ENCODE measurements around the gene ADCY10.
"Not testable (repeated sequence)": the region's sequence is repeated elsewhere in the genome, so short reads cannot be mapped to it uniquely, and the experiment has no call there.

The ADCY10 gene

GRCh38 chr1:167812972-167813371, 101.0 kb downstream of the ADCY10 start:
- no peak for DNase-seq (ENCODE audit: low read depth)

DNA sequence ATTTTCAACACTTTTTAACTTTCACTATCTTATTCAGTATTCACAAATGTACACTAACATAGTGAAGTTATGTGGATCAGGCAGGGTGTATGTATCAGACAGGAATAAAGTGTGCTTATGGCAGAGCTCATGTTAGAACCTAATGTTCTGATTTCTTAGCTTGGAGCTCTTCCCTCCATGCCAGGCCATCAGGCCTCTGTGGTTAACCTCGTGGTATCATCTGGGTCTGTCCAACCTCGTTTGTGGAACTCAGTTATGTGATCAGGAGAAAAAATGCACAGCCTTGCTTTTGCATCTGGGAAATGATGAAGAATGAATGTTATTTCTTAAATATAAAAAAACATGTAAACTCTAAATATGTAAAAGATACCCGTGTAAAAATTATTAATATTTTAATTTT, 105.2 kb downstream of the ADCY10 start:
- DNase-seq (ENCODE audit: low read depth) = no peak

DNA sequence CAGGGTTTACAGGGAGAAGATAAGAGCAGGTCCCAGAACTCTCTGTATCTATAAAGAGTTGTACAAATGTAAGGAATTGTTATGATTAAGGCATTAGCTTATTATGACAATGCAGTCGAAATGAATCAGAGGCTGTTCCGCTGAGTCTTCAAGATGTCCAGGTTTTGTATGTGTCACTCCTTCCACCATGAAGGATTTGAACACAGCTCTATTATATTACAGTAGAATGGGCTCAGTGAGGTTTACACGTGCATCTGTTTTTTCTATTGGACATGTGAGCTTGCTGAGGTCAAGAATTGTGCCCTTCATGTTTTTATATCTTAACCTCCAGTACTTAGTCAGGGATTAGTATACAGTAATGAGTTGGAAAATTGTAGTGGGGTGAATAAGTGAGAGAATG, 105.8 kb downstream of the ADCY10 start:
- DNase-seq (ENCODE audit: low read depth) = no peak

- DNase-seq (ENCODE audit: low read depth) = not testable (repeated sequence)
These were observed 107.3 kb downstream of the ADCY10 start for GRCh38 chr1:167806676-167807075.

- not testable (repeated sequence) for DNase-seq (ENCODE audit: low read depth)
These were observed 107.7 kb downstream of the ADCY10 start for GRCh38 chr1:167806235-167806634.

- no peak for DNase-seq (ENCODE audit: low read depth)
These were observed 108.8 kb downstream of the ADCY10 start for GRCh38 chr1:167805041-167805556.

DNA sequence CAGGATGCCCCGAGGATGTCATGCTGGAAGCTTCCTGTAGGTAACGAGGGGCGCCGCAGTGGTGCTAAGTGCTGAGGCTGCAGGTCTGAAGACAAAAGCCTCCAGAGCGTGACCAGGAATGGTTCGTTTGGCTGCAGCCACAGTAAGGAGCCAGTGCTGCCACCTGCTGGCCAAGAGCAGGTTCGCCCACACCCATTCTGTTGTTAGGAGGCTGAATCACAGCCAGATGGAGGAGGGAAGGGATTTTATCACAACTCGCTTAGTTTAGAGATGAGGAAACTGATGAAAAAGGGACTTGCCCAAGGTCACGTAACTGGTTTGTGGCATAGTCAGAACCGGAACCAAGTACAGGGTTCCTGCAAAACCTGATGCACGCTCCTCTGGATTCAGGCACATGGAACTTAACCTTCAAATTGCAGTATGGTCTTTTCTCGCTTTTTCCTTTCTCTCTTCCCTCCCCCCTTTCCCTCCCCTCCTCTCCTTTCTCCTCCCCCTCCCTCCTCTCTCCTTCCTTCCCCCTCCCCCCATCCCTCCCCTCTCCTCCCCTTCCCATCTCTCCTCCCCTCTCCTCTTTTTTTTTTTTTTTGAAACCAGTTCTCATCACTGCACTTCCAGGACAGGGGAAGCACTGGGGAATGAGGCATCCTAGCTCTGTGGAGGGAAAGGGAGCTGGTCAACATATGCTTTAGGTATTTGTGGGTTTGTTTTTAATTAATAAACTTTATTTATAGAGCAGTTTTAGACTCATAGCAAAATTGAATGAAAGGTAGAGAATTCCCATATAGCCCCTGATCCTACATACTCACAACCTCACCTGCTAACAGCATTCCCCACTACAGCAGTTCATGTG, 110.4 kb downstream of the ADCY10 start:
- DNase-seq (ENCODE audit: low read depth) = peak; percentile 74

DNA sequence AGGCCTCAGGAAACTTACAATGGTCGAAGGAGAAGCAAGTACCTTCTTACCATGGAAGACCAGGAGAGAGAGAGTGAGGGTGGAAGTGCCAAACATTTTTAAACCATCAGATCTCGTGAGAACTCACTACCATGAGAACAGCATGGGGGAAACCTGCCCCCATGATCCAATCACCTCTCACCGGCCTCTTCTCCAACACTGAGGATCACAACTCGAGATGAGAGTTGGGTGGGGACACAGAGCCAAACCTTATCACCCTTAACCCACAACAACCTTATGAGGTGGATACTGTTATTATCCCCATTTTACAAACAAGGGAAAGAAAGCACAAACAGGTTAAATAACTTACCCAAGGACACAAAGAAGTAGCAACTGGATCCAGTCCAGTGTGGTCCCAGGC, 111.7 kb downstream of the ADCY10 start:
- DNase-seq (ENCODE audit: low read depth) = no peak

- no peak for DNase-seq (ENCODE audit: low read depth)
These were observed 113.7 kb downstream of the ADCY10 start for GRCh38 chr1:167800251-167800650.

GRCh38 chr1:167799747-167800146, 114.2 kb downstream of the ADCY10 start:
- no peak for DNase-seq (ENCODE audit: low read depth)

- no peak for DNase-seq (ENCODE audit: low read depth)
These were observed 115.0 kb downstream of the ADCY10 start for GRCh38 chr1:167798952-167799351.

GRCh38 chr1:167797015-167797414, 116.9 kb downstream of the ADCY10 start:
- no peak for DNase-seq (ENCODE audit: low read depth)

- DNase-seq (ENCODE audit: low read depth) = no peak
These were observed 117.9 kb downstream of the ADCY10 start for GRCh38 chr1:167795810-167796740.

- no peak for DNase-seq (ENCODE audit: low read depth)
These were observed 119.9 kb downstream of the ADCY10 start for GRCh38 chr1:167794043-167794442.

- no peak for DNase-seq (ENCODE audit: low read depth)
These were observed 121.8 kb downstream of the ADCY10 start for GRCh38 chr1:167792188-167792565.

- no peak for DNase-seq (ENCODE audit: low read depth)
These were observed 122.4 kb downstream of the ADCY10 start for GRCh38 chr1:167791281-167792187.

DNA sequence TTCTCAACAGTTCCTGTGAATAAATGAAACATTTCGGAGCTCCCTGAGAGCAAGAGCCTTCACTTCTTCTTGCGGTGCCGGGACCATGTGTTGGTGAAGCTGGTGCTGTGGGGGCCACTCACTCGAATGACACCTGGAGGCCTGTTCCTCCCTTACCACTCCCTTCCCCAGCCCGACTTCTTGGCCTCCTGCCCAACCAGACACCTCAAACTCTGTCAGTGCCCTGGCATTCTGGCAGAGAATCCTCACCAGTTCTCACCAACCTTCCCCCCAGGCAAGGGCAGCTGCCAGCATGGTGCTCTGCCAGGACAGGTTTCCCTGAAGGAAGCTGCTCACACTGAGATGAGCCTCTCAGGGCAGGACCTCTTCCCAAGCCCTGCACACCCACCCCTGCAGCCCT, 123.8 kb downstream of the ADCY10 start:
- no peak for DNase-seq (ENCODE audit: low read depth)

DNA sequence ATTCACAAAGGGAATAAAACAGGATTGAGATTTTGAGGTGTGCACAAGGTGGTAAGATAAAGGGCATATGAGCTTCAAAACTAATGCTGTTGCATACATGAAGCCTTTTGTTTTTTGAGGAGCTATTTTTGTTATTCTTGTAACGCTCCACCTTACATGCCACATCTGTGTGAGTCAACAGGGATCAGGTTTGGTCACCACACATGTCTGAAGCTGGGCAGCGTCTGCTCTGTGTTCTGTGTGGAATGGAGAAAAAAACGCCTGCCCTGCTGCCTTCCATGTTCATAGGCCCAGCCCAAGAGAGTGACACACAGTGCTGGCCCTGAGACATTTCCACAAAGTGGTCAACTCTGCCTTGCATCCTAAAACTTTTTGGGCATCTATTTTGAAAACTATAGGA, 124.4 kb downstream of the ADCY10 start:
- no peak for DNase-seq (ENCODE audit: low read depth)

- no peak for DNase-seq (ENCODE audit: low read depth)
These were observed 127.4 kb downstream of the ADCY10 start for GRCh38 chr1:167786502-167786901.

GRCh38 chr1:167784876-167785550, 128.9 kb downstream of the ADCY10 start:
- no peak for DNase-seq (ENCODE audit: low read depth)

- no peak for DNase-seq (ENCODE audit: low read depth)
These were observed 131.0 kb downstream of the ADCY10 start for GRCh38 chr1:167782946-167783345.
